GM21423 (cell line): ENCODE measurements around the gene ZNF746.
"Not testable (repeated sequence)": the region's sequence is repeated elsewhere in the genome, so short reads cannot be mapped to it uniquely, and the experiment has no call there.

ENCODE experiments used
- ATAC-seq: cut with Tn5 transposase; IDR thresholded peaks from one replicate; pipeline ENCODE4 v1.9.1; 2021; ENCODE audit warnings: mild to moderate bottlenecking, moderate library complexity; ENCODE audit not compliant: unreplicated experiment

The ZNF746 gene

GRCh38 chr7:149459540-149460452, 37.8 kb downstream of the ZNF746 start:
- ATAC-seq: peak; percentile 31

DNA sequence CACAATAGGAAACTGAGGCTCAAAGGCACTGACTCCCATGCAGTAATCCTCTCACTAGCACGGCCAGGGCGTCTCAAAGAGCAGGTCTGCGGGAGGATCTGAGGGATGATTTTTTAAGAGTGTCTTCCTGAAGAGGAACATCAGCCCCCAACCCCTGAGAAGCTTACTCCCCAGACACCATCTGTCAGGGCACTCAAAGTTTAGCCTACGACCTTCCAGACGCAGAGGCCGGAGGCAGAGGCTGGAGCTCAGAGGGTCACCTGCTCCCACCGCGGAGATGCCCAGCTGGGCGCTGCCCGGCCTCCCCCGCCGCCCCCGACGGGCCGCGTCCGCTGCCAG, 38.4 kb downstream of the ZNF746 start:
- ATAC-seq: no peak

- no peak for ATAC-seq
These were observed 39.4 kb downstream of the ZNF746 start for GRCh38 chr7:149458235-149458634.

GRCh38 chr7:149457766-149458165, 39.8 kb downstream of the ZNF746 start:
- ATAC-seq: no peak

DNA sequence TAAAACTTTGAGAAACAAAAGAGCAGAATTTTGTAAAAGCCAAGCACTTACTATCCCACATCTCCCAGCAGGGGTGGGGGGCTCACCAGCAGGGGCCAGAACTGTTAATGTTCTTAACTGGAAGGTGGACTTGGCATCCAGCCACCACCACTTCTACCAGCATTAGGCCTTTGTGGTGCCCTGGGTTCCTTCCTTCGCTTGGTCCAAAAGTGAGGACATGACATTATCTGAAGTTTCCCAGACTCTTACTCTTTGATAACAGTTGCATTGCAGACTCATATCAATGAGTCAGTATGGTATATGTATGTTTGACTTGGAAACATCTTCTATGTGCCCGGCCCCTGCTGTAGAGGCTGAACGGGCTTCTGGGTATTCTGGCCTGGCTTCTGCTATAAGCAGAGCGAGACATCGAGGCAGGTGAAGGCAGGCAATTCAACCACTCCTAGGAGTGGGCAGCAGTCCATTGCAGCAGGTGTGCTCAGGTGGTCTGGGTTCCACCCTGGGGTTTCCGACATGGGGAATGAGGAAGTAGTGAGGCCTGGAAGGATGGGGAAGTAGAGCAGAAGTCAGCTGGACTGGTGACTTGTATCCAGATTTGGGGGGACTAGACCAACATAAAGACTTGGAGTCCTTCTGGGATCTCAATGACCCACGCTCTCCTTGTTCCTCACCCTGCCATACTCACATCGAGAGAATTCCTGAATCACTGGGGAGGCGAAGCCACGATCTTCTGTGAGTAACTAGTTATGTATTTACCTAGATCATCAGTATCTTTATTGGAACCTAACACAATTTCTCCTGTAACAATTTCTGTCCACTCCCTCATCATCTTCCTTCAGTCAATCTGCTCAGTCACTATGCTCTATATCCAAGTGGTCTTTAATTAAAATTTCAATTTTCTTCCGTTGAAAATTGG, 40.8 kb downstream of the ZNF746 start:
- ATAC-seq: no peak

GRCh38 chr7:149455175-149455950, 42.2 kb downstream of the ZNF746 start:
- ATAC-seq: no peak

DNA sequence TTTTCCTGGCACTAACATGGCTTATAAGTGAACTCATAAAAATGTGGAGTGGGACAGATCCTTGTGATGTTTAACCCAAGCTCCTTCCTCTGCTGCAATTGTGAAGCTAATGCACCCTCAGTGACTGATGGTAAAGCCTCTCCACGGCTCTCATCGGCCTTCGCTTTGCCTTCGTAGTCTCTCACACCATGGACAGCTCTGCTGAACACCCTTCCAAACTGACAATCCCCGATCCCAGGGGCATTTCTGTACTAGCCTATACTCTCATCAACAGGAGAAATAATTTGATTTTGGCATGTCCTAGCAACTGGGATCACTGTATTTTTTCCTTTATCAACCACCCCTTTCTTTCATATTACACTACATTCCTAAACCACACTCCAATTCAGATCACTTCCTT, 42.9 kb downstream of the ZNF746 start:
- ATAC-seq: no peak

DNA sequence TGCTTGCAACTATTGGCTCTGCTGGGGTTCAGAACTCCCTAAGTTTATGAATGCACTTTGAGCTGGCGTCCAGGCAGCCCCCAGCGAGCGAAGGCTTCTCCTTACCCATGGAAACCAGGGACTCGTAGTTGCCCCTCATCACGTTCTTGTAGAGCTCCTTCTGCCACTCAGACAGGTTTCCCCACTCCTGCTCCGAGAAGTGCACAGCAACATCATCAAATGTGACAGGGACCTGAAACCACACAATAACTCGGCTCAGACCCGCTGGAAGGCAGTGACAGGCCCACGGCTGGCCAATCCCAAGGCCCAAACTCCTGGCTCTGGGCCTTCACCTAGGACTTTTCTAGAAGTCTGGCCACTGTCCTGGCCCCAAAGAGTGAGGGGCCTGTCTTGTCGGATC, 43.6 kb downstream of the ZNF746 start:
- no peak for ATAC-seq

DNA sequence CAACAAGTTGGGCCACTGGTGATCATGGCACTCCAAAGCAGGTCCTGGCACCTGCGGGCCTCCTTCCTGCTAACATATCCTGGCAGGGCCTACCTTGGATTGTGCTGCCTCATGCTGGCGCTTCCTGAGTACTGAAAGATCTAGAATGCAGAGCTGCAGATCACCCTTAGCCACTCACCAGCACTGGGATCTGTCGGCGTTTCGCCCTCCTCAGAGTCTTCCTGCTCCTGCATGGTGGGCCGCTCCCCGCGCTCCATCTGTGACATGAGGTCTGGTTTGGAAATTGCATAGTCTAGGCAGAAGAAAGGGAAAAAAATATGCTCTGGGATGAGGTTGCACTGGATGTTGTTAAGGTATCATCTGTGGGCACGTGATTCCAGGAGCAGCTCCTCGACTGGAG, 46.8 kb downstream of the ZNF746 start:
- ATAC-seq: no peak

- ATAC-seq: no peak
These were observed 47.7 kb downstream of the ZNF746 start for GRCh38 chr7:149449897-149450296.

GRCh38 chr7:149448961-149449360, 48.6 kb downstream of the ZNF746 start:
- no peak for ATAC-seq

DNA sequence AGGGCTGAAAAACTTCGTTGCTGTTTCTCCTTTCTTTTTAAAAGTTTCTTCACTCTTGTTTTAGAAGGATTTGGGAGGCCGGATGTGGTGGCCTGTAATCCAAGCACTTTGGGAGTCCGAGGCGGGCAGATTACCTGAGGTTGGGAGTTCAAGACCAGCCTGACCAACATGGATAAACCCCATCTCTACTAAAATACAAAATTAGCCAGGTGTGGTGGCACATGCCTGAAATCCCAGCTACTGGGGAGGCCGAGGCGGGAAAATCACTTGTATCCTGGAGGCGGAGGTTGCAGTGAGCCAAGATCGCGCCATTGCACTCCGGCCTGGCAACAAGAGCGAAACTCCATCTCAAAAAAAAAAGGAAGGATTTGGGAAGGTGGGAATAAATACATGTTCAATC, 51.6 kb downstream of the ZNF746 start:
- ATAC-seq: not testable (repeated sequence)

DNA sequence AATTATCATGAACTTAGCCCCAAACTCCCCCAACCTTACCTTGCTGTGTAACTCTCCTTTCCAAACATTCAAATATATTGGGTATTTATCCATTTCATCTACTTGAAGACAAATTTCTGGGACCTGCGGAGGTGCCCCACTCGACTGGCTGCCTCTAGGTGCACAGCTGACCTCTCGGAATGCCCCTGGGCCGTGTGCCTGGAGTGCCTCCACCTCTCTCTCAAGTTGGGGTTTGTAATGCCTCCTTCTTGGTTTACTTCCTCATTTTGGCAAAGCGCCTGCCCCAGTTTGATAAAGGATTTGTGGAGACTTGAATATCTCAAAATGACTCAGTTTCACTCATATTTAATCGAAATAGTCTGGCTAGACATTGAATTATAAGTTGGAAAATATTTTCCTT, 53.3 kb downstream of the ZNF746 start:
- ATAC-seq: no peak

GRCh38 chr7:149443523-149443922, 54.1 kb downstream of the ZNF746 start:
- no peak for ATAC-seq

DNA sequence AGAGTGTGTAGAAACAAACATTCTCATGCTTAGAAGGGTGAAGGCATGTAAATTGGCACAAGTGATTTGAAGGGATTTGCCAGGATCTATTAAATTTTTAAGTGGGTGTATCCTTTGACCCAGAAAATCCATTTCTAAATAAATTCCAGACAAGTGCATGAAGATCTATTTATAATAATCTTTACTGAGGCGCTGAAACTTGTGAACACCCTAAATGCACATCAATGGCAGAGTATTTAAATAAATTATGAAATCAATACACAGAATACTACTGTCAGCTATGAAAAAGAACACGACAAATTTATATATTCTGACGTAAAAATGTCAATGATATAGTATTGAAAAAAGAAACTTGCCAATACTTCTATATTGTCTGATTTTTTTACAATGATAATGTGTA, 54.7 kb downstream of the ZNF746 start:
- no peak for ATAC-seq

DNA sequence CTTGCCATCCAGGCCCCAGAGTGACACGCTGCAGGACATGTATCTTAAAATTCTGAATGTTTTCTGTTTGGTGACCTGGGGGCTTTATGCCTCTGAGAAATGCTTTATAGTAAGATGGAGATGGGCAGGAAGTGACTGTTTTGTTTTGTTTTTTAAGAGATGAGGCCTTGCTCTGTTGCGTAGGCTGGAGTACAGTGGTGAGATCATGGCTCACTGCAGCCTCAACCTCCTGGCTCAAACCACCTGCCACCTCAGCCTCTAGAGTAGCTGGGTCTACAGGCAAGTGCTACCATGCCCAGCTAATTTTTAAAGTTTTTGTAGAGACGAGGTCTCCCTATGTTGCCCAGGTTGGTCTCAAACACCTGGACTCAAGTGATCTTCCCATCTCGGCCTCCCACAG, 57.4 kb downstream of the ZNF746 start:
- no peak for ATAC-seq

GRCh38 chr7:149436358-149436757, 61.3 kb downstream of the ZNF746 start:
- no peak for ATAC-seq

DNA sequence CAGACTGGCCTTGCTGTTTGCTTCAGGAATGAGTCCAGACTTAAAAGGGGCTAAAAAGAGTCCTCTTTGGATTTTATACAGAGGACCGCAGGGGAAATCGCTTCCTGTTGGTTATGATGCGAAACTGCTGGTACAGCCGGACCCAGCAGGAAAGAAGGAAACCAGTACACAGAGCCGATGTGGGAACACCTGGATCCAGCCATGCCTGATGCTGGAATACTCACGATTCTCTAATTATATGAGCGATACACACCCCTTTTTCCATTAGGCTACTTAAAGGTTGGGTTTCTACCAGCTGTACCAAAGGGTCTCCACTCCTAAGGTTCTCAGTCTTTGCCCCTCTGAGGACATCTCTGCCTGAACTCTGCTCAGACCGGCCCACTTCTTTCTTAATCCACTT, 64.5 kb downstream of the ZNF746 start:
- ATAC-seq: no peak

- ATAC-seq: no peak
These were observed 65.4 kb downstream of the ZNF746 start for GRCh38 chr7:149432121-149432691.

DNA sequence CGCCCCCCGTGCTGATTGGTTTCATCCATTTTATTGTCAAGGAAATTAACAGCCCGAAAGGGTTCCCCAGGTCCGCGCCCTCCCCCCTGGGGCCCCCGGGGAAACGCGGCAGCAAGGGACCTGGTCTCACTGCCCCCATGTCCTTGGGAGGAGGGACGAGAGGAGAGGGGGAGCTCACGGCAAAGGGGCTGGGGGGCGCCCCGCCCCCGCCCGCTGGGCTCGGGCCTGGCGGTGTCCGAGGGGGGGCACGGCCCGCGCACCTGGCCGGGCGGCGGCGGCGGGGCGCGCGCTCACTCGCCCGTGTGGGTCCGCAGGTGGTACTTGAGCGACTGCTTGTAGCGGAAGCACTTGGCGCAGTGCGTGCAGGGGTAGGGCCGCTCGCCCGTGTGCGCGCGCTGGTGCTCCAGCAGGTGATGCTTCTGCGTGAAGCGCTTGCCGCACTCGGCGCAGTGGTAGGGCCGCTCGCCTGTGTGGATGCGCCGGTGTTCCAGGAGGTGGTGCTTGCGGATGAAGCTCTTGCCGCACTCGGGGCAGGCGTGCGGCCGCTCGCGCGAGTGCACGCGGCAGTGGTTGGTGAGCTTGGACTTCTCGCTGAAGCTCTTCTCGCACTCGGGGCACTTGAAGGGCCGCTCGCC, 66.0 kb downstream of the ZNF746 start:
- no peak for ATAC-seq
